CD4-positive, alpha-beta T cell treated with Interleukin-15 for 4 hours (primary cell): ENCODE measurements around the gene PYGL.

Experiments
- DNase-seq: peaks from one replicate; pipeline ENCODE4 v3.0.0-alpha.2; 2020; ENCODE audit warnings: low spot score

Gene PYGL

DNA sequence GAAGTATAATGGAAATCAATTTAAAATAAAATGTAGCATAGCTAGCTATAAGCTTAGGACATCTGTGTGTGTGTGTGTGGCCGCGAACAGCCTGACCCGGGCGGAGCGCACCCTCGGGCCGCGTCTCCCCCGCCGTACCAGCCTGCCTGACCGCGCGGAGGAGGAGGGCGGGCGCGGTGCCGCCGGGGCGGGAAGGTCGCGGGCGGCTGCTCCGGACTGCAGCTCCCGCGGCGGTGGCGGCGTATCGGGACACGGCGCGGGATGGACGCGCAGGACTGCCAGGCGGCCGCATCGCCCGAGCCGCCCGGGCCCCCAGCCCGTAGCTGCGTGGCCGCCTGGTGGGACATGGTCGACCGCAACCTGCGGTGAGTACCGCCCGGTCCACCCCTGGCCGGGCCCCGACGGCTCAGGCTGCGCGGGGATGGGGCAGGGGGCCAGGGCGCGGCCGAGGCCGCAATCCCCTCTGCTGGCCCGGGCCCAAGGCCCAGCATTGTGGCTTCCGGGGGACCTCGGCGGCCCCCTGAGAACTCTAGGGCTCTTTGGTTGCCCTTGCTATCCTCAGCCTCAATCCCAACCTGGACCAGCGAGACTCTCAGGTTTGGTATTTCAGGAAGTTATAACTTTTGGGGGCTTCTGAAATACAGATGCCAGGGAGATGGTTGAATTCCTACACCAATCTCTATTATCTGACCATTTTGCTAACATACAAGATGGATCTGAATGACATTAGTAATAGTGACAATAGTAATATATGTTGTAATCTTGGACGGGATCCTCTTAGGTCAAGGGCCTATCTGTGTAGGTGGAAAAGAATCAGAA lies 72.2 kb downstream of the PYGL start, which contains the start of gene ABHD12B:
ABHD12B (plus strand) TSS at position 140 of the 819 bp plus-strand sequence; CDS start at position 262, 122 bp downstream.
- no peak for DNase-seq

- DNase-seq: no peak
Measured at GRCh38 chr14:50871228-50871627, 73.1 kb downstream of the PYGL start.

DNA sequence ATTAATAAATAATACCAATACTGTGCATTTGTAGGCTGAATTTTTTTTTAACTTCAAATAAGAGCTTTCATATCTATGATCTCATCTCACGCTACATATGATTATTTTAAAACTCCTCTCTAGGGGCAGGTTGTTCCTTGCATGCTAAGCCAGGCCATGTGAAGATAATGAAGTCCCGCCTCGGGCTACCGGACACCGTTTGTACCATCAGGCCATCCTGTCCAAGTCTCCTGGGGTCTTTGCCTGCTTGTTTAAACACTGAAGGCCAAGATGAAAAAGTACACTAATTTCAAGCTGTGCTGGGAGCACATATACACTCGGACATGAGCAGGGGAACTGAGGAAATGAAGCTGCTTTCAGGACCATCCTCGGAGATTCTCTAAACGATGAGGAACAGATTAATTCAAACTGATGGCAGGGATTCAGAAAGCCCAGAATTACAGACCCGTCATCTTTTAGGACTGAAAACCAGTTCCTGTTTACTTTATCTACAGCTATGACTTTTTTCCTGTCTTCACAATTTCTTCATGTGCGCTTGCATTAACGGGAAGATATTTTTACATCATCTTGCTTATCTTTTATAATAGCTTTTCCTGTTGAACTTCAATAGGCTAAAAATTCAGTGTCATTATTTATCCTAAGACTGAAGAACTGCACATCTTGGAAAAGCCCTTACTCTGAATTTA lies 78.7 kb downstream of the PYGL start:
- no peak for DNase-seq

GRCh38 chr14:50864946-50865345 lies 79.3 kb downstream of the PYGL start:
- no peak for DNase-seq

DNA sequence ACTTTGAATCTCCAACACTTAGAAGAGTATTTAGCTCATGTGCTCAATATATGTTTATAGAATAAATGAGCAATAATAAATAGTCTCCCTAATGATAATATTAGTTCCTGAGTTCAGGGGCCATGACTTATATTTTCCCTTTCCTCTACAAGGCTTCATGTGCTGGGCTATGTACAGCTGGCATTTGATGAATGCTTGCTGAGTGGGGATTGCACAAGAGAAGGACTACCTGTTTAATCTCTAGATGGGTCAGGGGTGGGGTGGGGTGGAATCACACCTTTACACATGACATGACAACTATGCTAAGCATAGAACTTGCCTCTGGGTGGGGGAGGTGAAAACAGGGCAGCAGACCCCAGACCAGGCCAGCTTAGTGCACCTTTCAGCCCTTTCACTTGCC lies 80.0 kb downstream of the PYGL start:
- DNase-seq: no peak

- no peak for DNase-seq
Measured at GRCh38 chr14:50862036-50862570, 82.2 kb downstream of the PYGL start.

- DNase-seq: peak; percentile 91
Measured at GRCh38 chr14:50860478-50861086, 83.7 kb downstream of the PYGL start.

GRCh38 chr14:50859296-50859624 lies 85.0 kb downstream of the PYGL start:
- DNase-seq: no peak

- no peak for DNase-seq
Measured at GRCh38 chr14:50856660-50857059, 87.6 kb downstream of the PYGL start.

DNA sequence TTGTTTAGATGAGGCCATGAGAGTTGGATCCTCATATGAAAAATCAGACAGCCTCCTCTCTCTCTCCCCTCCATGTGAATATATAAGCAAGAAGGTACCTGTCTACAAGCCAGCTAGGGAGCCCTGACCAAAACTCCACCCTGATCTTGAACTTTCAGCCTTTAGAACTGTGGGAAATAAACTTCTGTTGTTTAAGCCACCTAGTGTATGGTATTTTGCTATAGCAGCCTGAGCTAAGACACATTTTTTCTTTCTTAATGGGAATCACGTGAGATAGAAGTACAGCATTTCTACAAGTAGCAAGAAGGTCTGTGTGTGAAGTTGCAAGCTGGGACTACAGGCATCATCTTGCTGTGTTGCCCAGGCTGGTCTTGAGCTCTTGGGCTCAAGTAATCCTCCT lies 88.7 kb downstream of the PYGL start:
- DNase-seq: no peak
